Osteocyte (in vitro differentiated cells): ENCODE measurements around the gene RNF214. TPM values are rescaled to one million over a fixed set of nuclear protein-coding genes. Genes with fewer than 3 reads are reported as not detected.
"Not testable (repeated sequence)": the region's sequence is repeated elsewhere in the genome, so short reads cannot be mapped to it uniquely, and the experiment has no call there.

Experiments
- DNase-seq: peaks from one replicate; pipeline ENCODE4 v3.0.0; 2021; ENCODE audit warnings: mixed read lengths; ENCODE audit not compliant: unreplicated experiment; ENCODE audit errors: extremely low spot score
- H3K27ac Mint-ChIP-seq: one replicate; pipeline ENCODE4 v1.8.0; 2021; ENCODE audit warnings: mild to moderate bottlenecking, mixed read lengths; ENCODE audit not compliant: unreplicated experiment
- H3K27me3 Mint-ChIP-seq: one replicate; pipeline ENCODE4 v1.8.0; 2021; ENCODE audit warnings: mixed read lengths; ENCODE audit not compliant: unreplicated experiment
- H3K36me3 Mint-ChIP-seq: one replicate; pipeline ENCODE4 v1.8.0; 2021; ENCODE audit warnings: mixed read lengths; ENCODE audit not compliant: unreplicated experiment
- H3K4me1 Mint-ChIP-seq: one replicate; pipeline ENCODE4 v1.8.0; 2021; ENCODE audit warnings: mixed read lengths; ENCODE audit not compliant: unreplicated experiment
- H3K4me3 Mint-ChIP-seq: one replicate; pipeline ENCODE4 v1.8.0; 2021; ENCODE audit warnings: mild to moderate bottlenecking, moderate library complexity, mixed read lengths; ENCODE audit not compliant: unreplicated experiment
- H3K9me3 Mint-ChIP-seq: one replicate; pipeline ENCODE4 v1.8.0; 2021; ENCODE audit warnings: mixed read lengths; ENCODE audit not compliant: unreplicated experiment
- CTCF ChIP-seq: fragments of 200-600 bp; sonication (generic); IDR thresholded peaks from 2 replicates; pipeline ENCODE4 v1.5.0; 2021; ENCODE audit warnings: antibody characterized with exemption, mild to moderate bottlenecking, moderate library complexity
- total RNA-seq: library from RNA; stranded (reverse); gene quantifications from 2 replicates; pipeline ENCODE4 v1.2.1, GENCODE V29; 2021

Gene RNF214
- total RNA-seq, 1 donor from 2014 or later, result 32.8 TPM

GRCh38 chr11:117205211-117205818 lies 27.2 kb upstream of the RNF214 start:
- no peak for TF ChIP-seq CTCF
- H3K9me3 Mint-ChIP-seq, result no peaks in the 10 kb centered on the region
- H3K27me3 Mint-ChIP-seq, result no peaks in the 10 kb centered on the region
- no peak for DNase-seq
- H3K4me3 Mint-ChIP-seq, result no peak overlapping the region
- peaks cover 24% of the 10 kb centered on the region for H3K36me3 Mint-ChIP-seq
- H3K4me1 Mint-ChIP-seq, result peaks cover 44% of the 10 kb centered on the region
- H3K27ac Mint-ChIP-seq, result peak overlapping the region; percentile 52

- H3K9me3 Mint-ChIP-seq, H3K27me3 Mint-ChIP-seq, H3K4me3 Mint-ChIP-seq, DNase-seq: not testable (repeated sequence)
- H3K36me3 Mint-ChIP-seq, result peaks cover 28% of the 10 kb centered on the region
- peak overlapping the region; percentile 77 for H3K27ac Mint-ChIP-seq
- peaks cover 36% of the 10 kb centered on the region for H3K4me1 Mint-ChIP-seq
These were observed 26.4 kb upstream of the RNF214 start for GRCh38 chr11:117206111-117206510.

- H3K4me1 Mint-ChIP-seq, result peaks cover 29% of the 10 kb centered on the region
- H3K36me3 Mint-ChIP-seq, result peaks cover 33% of the 10 kb centered on the region
- H3K9me3 Mint-ChIP-seq, H3K4me3 Mint-ChIP-seq, H3K27me3 Mint-ChIP-seq, H3K27ac Mint-ChIP-seq, DNase-seq: not testable (repeated sequence)
- peak; percentile 8 for TF ChIP-seq CTCF
These were observed 25.6 kb upstream of the RNF214 start for GRCh38 chr11:117206859-117207258.

- DNase-seq, H3K27ac Mint-ChIP-seq, H3K27me3 Mint-ChIP-seq, H3K9me3 Mint-ChIP-seq, H3K4me3 Mint-ChIP-seq: not testable (repeated sequence)
- Mint-ChIP-seq H3K36me3 (peaks cover 33% of the 10 kb centered on the region), H3K4me1 (peaks cover 23% of the 10 kb centered on the region)
These were observed 25.0 kb upstream of the RNF214 start for GRCh38 chr11:117207481-117207880.

GRCh38 chr11:117208710-117209109 lies 23.8 kb upstream of the RNF214 start:
- DNase-seq, H3K9me3 Mint-ChIP-seq, H3K27ac Mint-ChIP-seq, H3K4me3 Mint-ChIP-seq, H3K27me3 Mint-ChIP-seq: not testable (repeated sequence)
- Mint-ChIP-seq H3K4me1 (peaks cover 12% of the 10 kb centered on the region), H3K36me3 (peaks cover 35% of the 10 kb centered on the region)
- TF ChIP-seq CTCF, result peak; percentile 8

- peaks cover 33% of the 10 kb centered on the region for H3K36me3 Mint-ChIP-seq
- not testable (repeated sequence) for H3K27me3 Mint-ChIP-seq, H3K9me3 Mint-ChIP-seq, DNase-seq, H3K27ac Mint-ChIP-seq, H3K4me1 Mint-ChIP-seq, H3K4me3 Mint-ChIP-seq
These were observed 22.9 kb upstream of the RNF214 start for GRCh38 chr11:117209351-117210125.
